Measurements from ENCODE around the gene LILRB4.

- TF ChIP-seq NR2C2 (CRISPR knock-in tag; IDR thresholded peaks at IDR 0.05) (no peak), CTCF (IDR thresholded peaks at IDR 0.05) (no peak), ZSCAN18 (CRISPR knock-in tag; IDR thresholded peaks at IDR 0.05) (no peak), ATF2 (CRISPR knock-in tag; IDR thresholded peaks at IDR 0.05; ENCODE audit: borderline replicate concordance, low read depth) (no peak)
Observed at GRCh38 chr19:54633401-54633800, 29.4 kb upstream of the LILRB4 start.
